T follicular helper cell (primary cell): ENCODE data around the gene CCDC92.

Source experiments
- DNase-seq: peaks from one replicate; pipeline ENCODE4 v3.0.0-alpha.2; 2020; ENCODE audit warnings: low read depth

The CCDC92 gene

DNA sequence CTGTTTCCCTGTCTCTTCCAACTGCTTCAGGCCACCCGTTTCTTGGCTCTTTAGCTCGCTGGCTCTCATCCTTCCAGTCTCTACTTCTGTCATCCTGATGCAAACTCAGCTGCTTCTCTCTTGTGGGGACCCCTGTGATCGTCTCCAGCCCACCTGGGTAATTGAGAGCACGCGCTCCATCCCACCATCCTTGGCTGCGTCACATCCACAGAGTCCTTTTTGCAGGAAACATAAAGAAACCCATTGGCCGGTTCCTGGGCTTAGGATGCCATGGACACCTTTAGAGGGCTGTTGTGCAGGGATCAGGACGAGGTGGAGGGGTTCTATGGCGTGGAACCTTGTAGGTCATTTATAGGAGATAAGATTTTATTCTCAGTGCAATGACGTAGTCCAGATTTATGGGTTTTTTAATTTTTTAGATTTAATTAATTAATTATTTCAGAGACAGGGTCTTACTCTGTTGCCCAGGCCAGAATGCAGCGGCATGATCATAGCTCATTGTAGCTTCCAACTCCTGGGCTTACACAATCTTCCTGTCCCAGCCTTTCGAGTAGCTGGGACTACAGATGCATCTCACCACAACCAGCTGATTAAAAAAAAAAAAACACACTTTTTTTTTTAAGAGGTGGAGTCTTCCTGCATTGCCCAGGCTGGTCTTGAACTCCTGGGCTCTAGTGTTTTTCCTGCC, 82.6 kb downstream of the CCDC92 start:
- no peak for DNase-seq

DNA sequence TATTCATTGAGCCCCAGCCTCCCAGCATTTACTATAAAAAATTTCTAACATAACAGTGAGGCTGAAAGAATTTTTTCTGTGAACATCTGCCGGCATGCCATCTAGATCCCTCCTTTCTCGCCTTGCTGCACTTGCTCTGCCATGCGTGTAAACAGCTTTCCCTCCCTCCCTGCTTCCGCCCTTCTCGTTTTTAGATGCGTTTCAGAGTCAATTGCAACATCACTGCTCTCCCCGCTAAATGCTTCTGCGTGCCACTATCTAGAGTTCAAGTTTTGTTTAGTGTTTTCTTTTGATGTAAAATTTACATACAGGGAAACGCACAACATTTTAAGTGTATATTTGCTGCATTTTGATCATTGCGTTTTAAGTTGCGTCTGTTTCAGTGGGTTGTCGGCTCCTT, 83.6 kb downstream of the CCDC92 start:
- no peak for DNase-seq

- DNase-seq, result no peak
These were observed 85.6 kb downstream of the CCDC92 start for GRCh38 chr12:123886931-123887582.

- no peak for DNase-seq
These were observed 86.4 kb downstream of the CCDC92 start for GRCh38 chr12:123886258-123886657.
